ENCODE results near the gene CTTNBP2NL.

DNA sequence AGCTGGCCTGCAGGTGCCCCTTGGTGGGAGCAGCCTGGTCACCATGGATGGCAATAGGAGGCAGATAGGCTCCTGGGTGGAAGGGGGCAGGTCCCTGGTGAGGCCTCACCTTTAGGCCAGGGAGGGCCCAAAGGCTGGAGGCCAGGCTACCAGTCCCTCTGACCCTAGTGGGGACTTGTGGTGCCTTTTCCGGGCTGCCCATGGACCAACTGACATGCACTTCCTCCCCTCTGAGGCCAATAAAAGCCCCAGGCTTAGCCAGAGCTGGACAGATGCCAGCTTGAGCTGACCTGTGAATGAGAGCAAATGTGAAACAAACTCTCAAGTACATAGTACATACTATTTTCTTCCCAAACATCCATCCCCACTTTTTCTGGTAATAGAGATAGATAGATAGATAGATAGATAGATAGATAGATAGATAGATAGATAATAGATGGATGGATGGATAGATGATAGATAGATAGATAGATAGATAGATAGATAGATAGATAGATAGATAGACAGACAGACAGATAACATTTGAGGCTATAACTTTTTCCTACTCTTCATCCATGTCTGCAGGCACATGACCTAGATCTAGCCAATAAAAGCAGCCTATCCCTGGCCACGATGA is 9.2 kb upstream of the CTTNBP2NL start:
- TF ChIP-seq, protein P1, sequence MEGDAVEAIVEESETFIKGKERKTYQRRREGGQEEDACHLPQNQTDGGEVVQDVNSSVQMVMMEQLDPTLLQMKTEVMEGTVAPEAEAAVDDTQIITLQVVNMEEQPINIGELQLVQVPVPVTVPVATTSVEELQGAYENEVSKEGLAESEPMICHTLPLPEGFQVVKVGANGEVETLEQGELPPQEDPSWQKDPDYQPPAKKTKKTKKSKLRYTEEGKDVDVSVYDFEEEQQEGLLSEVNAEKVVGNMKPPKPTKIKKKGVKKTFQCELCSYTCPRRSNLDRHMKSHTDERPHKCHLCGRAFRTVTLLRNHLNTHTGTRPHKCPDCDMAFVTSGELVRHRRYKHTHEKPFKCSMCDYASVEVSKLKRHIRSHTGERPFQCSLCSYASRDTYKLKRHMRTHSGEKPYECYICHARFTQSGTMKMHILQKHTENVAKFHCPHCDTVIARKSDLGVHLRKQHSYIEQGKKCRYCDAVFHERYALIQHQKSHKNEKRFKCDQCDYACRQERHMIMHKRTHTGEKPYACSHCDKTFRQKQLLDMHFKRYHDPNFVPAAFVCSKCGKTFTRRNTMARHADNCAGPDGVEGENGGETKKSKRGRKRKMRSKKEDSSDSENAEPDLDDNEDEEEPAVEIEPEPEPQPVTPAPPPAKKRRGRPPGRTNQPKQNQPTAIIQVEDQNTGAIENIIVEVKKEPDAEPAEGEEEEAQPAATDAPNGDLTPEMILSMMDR (IDR thresholded peaks at IDR 0.05): no peak
- no peak for TF ChIP-seq POLR2A (IDR thresholded peaks at IDR 0.05)
- no peak for TF ChIP-seq POLR2AphosphoS5 (IDR thresholded peaks at IDR 0.05)
- no peak for TF ChIP-seq EP300 (IDR thresholded peaks at IDR 0.05)

All from upper lobe of left lung (tissue), 4 donors.